Activated CD8-positive, alpha-beta memory T cell treated with anti-CD3 and anti-CD28 coated beads, Interleukin-2, amount 50 U/mL, for 1 hour (primary cell): ENCODE data around the gene WDR70.
"Not testable (repeated sequence)": the region's sequence is repeated elsewhere in the genome, so short reads cannot be mapped to it uniquely, and the experiment has no call there.

Experiments
- DNase-seq: peaks from one replicate; pipeline ENCODE4 v3.0.0-alpha.2; 2020; ENCODE audit errors: extremely low read depth

WDR70 gene

DNA sequence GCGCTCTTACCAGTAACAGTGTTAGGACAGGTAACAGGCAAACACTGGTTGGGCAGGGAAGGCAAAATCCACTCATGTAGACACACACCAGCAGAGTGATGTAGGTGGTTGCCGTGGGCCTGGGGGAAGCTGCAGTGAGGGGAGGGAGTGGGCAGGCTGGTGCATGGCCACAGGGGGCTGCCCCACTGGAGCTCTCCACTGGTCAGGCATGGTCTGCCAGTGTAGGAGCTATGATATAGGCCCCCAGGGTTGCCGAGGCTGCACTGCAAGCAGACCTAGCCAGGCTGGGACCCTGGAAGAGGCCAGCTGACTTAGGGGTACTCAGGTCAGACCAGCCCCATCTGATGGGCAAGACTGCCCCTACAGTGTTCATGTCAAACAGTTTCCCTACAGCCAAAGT, 306.1 kb downstream of the WDR70 start:
- no peak for DNase-seq

DNA sequence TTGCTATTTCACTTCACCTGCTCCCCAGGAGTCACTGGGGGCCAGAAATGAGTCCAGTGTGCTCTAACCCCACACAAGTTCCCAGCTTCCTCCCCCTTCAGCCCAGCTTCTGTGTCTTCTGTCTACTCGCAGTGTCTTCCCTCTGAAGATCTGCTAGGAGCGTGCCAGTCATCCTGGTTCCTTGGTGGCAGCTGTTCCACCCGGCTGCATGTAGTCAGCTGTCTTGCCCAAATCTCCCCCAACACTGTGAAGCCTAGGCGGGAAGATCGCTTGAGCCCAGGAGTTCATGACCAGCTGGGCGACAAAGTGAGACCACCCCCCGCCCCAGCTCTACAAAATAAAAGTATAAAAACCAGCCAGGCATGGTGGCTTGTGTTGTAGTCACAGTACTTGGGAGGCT, 306.7 kb downstream of the WDR70 start:
- no peak for DNase-seq

DNA sequence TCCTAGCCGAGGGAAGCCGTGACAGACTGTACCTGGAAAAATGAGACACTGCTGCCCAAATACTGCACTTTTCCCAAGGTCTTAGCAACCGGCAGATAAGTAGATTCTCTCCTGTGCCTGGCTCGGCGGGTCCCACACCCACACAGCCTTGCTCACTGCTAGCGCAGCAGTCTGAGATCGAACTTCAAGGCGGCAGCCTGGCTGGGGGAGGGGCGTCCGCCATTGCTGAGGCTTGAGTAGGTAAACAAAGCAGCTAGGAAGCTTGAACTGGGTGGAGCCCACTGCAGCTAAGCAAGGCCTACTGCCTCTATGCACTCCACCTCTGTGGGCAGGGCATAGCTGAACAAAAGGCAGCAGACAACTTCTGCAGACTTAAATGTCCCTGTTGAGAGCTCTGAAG, 309.8 kb downstream of the WDR70 start:
- not testable (repeated sequence) for DNase-seq

DNA sequence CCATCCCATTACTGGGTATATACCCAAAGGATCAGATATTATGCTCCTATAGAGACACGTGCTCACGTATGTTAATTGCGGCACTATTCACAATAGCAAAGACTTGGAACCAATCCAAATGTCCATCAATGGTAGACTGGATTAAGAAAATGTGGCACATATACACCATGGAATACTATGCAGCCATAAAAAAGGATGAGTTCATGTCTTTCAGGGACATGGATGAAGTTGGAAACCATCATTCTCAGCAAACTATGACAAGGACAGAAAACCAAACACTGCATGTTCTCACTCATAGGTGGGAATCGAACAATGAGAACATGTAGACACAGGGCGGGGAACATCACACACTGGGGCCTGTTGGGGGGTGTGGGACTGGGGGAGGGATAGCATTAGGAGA, 315.2 kb downstream of the WDR70 start:
- not testable (repeated sequence) for DNase-seq

DNA sequence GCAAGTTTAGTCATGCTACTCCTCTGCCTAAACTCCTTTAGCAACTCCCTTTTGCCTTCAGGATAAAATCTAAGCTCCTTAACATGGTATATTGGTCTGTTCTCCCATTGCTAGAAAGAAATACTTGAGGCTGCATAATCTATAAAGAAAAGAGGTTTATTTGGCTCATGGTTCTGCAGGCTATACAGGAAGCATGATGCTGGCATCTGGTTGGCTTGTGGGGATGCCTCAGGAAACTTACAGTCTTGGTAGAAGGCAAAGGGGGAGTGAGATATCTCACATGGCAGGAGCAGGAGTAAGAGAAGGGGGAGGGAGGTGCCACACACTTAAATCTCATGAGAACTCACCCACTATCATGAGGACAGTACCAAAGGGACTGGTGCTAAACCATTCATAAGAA, 315.7 kb downstream of the WDR70 start:
- no peak for DNase-seq

DNA sequence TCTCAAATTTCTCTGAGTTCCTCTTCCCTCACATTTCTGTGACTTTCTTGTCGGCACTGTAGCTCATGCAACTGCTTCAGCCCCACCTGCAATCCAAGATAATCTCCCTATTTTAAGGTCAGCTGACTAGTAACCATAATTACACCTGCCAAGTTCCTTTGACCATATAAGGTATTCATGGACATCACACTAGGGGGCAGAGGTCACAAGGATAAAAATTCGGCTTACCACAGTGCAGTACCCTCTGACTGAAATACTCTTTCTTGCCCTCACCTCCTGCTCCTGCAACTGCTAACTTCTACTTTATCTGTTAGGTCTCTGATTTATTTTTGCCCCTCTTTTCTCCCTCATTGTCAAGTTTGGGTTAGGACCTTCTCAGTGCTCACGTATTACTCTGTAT, 316.5 kb downstream of the WDR70 start:
- DNase-seq = no peak

DNA sequence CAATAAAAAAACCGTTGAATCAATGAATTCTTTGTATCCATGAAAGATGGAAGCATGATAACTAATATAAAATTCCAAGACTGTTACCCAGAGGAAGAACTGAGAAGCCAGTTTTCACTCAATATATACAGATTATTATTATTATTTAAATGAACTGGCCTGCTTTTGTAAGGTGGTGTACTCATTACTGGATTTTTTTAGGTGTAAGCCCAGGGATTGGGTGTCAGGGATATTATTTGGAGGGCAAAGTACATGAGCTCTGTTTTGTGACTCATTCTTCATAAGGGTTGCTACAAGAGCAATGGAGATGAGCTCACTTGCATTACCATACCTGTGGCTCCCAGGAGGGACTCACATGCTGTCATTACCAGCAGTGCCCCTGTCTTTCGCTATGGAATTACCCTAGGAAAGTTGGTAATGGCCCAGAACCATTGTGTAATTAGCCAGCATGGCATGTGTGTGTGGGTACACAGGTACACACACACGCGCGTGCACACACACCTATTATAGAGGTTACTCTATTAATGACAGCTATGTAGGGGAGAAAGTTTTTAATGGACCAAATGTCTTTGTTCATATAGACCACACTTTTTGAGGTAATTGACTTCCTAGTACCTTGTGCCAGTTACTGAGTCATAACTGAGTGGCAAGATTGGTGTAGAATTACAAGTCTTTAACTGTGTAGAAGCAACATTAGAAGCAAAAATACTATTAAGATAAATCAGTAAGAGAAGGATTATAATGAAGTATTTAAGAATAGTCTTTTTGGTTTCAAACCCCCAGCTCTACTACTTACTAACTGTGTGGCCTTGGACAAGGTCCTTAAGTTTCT, 317.3 kb downstream of the WDR70 start:
- DNase-seq = no peak

DNA sequence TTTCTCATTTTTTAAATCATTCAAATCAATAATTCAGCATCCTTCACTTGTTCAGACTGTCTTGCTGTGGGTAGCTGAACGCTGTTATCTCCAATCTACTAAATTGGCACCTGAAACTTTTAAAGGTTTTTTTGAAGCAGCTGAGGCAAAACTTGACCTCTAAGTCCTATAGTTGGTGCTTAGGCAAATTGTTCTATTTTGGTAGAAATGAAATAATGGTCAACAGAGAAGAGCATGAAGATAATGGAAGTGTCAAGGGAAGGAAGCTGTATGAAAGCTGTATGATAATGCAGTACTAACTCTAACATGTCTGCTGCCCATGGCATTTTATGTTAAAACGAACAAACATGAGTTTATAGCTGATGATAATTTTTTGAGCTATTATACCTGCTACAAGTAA, 322.8 kb downstream of the WDR70 start:
- no peak for DNase-seq

DNA sequence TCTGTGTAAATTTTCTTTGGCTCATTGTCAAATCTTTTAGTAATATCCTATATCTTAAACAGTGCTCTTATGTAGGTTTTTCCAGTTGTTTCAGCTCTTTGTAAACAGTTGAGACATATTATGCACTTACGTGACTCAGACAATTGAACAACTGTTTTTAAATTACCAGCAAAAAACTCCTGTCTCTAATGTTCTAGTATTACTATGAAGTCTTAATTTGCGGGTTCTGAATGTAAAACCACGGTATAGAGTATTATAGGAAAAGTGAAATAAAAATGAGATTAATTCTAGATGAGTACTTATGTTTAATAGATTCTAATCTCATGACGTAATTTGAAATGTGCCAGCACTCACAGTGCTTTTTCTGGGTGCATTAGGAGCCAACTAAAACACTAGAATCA, 324.7 kb downstream of the WDR70 start:
- no peak for DNase-seq

DNA sequence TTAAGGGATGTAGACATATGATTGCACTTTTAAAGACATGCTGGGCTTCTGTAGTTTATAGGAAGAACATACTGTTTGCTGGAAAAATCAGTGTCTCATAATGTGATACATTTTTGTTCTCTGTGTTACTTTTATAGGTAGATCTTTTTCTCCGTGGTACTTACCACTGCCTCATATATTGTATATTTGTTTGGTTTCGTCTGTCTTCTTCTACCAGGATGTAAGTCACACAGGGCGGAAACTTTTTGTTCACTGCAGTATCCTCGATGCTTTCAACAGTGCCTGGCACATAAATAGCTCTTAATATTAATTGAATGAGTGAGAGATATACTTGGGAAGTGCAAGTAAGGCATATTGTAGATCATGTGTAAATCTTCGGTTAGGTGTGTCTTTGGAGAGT, 325.3 kb downstream of the WDR70 start:
- no peak for DNase-seq

DNA sequence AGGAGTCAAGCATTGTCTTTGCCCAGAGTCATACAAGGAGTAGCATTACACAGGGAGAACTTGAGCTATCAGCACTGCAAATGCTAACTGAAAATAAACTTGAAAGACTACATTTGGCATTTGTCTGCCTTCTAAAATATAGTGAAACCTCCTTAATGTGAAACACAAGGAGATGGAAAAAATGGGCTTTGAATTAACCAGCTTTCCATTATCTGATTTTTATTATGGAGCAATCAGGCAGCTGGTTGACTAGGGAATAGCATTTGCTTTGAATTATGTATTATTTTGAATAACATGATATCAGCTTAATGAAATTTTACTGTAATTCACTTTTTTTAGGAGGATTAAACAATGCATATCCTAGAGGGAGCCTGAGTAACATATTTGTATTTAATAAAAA, 329.9 kb downstream of the WDR70 start:
- no peak for DNase-seq

DNA sequence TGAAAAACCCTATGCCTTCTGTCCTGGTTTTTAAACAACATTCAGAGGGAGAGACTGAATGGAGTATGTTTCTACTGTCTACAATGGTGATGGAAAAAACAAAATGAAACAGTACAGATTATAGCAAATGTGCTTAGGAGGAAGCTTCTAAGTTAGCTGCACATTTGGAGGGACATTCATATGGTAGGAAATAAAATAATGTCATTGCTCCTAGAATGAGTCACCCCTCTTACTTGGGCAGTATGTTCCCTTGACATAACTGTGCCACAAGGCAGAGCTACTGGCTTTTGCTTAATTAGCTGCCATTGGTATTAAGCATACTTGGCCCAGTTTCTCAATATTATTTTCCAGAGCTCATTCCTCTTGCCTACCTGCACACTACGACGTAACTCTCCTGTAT, 331.8 kb downstream of the WDR70 start:
- no peak for DNase-seq

DNA sequence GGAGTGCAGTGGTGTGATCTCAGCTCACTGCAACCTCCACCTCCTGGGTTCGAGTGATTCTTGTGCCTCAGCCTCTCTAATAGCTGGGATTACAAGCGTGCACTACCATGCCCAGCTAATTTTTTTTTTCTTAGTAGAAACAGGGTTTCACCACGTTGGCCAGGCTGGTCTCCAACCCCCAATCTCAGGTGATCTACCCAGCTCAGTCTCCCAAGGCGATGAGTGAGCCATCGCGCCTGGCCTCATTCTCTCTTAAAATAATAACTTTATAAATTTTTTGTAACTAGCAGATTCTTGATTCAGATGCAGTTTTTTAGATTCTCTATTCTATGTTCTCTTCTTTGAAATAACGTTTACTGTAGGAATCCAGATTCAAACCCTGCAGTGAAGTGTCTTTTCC, 333.6 kb downstream of the WDR70 start:
- DNase-seq = no peak

DNA sequence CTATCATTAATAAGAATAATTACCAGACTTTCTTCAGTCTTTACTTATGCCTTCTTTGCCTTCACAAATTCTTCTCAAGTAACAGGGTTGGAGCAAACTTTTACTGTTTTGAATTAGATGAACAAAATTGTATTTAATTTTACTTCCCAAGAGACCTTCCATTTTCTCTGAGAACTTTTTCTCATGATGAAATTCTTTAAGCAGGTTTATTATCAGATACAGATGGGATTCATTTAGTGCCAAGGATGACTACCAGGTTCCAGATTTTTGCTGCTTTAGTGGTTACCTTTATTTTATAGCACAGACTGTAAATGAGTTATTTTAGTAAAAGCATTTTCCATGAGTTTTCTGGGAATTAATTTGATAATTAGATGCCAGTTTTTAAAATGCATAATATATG, 335.6 kb downstream of the WDR70 start:
- DNase-seq = no peak

DNA sequence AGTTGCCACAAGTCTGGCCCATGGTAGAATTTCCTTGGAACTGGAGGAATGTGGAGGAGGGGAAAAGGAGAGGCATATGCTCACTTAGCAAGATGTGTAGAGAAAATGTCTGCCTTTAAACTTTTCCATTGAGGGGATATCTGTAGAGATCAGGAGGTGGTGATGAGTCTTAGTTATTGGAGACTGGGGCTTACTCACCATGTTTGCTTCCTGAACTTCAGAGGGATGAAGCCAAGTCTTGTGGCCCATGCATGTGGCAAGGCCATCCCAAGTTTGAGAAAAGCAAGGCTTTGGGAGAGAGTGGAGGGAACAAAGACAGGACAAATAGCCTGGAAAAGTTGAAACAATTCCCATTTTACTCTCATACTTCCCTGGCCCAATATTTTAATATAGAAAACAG, 336.2 kb downstream of the WDR70 start:
- DNase-seq = no peak

DNA sequence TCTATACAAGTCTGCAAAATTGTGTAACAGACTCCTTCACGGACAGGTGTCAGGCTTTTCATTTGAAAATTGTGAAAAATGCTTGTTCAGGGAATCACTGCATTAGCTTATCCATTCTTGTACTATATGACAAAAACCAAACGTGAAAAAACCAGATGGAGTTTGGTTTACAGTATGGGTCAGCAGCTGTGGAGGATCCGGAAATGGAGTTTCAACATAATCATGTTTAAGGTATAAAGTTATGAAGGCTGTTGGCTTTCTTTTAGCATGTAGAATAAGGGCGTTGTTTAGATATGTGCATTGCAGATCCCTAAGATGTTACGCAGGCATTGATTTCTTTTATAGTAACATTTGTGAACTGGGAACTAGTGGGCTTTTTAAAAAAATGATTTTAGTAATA, 336.9 kb downstream of the WDR70 start:
- DNase-seq = no peak

DNA sequence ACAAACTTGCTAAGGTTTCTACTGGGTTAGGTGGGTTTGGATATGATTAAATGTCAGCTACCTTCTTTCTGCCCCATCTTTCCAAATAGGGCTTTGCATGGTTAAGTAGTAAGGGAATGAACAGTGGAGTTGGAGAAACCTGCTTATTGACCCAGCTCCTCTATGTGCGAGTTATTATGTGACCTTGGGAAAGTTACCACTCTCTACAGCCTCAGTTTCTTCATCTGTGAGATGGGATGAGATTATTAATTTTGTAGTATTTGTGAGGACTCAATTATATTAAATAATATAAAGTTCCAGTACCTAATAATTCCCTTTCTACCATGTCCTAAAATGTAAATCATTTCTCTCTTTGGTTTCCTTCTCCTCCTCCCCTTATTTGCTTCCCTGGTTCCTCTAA, 337.3 kb downstream of the WDR70 start:
- no peak for DNase-seq

DNA sequence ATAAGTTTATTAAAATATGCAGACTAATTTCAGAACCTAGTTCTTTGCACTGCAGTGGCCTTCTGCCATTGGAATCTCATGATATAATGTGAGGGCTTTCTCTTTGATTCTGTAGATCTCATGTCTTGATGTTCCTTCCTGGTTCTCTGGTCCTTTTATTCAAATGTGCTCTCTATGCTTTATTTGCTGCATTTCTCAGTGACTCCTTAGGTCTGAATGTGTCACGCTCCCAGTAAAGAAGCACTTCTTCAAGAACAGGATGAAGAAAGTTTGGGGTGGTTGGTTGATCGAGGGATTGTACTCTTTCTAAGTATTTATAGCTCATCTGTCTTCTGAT, 338.1 kb downstream of the WDR70 start:
- DNase-seq = no peak

DNA sequence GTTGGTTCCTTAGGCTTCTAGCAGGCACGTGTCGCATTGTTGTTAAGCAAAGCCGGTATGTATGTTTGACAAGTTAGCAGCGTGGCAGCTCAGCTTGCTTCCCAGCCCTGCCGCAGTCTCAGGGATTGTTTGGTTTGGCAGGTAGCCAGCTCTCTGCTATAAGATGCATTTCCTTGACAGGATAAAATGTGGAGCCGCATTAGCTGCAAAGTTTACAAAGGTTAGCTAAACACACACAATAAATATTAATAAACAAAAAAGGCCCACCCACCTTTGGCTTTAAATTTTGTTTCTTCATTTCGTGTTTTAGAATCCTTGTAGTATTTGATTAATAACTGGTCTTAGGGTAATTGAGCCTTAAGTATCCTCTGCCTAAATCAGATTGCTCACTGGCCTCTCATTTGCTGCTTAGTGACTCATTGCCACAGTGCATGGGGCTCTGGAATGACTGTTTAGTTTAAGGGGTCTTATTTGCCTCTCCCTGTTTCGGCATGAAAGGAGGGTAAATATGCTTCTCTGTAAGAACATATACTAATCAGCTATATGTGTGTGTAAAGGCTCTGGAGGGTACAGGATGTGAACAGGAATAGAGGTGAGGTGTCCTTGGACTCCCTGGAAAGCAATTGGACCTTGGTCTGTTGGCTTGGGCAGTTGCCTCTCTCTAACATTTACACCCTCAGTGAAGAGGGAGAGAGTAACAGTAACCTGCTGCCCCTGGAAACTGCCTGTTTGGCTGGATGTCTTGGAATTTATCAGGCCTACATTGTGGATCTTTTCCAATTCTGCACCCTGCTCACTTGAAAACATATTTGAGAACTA, 338.7 kb downstream of the WDR70 start:
- DNase-seq = no peak

DNA sequence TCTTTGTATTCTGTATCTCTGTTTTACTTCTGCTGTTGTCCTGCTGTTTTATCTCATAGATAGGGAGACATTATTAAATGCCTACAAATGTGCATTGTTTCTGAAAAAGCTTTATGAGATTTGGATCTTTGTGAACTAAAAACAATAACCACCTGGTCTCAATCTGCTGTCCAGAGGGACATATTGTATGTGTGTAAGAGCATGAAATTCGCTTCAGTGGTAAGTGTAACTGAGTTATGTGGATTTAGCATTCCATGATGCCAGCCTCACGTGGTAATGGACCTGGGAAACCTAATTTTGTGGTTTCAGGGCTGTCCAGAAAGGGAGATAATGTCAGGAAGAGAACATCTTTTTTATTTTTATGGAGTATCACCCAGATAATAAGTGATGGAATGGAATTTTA, 341.4 kb downstream of the WDR70 start:
- no peak for DNase-seq

DNA sequence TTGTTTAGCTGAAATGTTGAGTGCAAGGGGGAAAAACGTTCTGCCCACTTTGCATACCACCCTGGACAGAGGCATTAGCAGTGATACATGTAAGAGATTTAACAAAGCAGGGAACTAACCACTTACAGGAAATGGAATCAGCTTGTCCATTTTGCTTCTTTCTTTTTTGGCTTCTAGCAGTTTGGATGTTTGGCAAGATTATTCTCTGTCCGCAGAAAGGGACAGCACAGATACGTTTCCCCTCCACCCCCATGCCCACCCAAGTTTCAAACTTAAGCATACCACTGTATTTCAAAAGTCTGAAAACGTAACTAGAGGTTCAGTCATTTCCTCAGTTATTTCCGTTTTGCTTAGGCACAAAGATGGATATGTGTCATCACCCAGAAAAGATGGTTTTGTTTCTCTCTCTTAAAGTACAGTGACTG, 342.3 kb downstream of the WDR70 start:
- no peak for DNase-seq

DNA sequence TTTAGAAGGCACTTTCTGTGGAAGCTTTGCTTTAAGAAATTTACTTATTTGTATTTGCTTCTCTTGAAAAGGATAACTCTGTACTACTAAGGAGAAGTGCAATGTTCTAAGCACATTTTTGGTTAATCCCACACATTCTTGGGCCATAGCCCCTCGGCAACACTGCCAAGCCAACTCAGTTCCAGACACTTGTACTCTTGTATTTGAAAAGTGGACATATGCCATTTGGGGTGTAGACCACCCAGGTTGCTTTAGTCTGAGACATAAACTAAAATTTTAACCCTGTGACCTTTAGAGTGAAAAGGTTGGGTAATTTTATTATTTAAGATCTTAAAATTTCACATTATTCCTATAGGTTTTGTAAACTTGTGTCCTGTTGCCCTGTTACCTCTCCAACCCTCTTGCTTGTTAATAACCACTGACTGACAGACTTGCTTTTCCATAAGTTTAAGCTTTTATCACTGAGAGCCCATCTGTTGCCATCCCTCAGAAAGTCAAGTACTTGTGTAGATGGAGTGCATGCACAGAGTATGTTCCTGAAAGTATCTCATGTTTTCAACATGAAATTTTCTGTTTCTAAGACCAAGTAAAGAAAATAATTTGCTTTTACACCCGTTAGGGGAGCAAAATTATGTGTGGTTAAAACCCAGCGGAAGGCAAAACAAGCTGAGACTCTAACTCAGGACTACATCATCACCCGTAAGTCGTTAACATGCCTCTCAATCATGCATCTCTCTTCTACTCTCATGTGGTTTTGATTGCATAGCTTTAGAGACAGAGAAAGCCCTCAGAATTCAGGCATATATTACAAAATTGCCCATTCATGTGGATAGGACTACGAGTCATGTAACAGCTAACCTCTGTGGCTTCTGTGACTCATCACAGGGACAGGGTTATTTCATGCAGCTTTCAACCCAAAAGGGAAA, 343.4 kb downstream of the WDR70 start:
- DNase-seq = no peak
